ENCODE data around the gene GTF2B. TPM values are rescaled to one million over a fixed set of nuclear protein-coding genes. Genes with fewer than 3 reads are reported as not detected.
"Not testable (repeated sequence)": the region's sequence is repeated elsewhere in the genome, so short reads cannot be mapped to it uniquely, and the experiment has no call there.

The GTF2B gene
- total RNA-seq (10 to 100 TPM; 21.6 to 42.6 (median 31.3) TPM), polyA plus RNA-seq (10 to 100 TPM; 24.0 to 47.4 (median 40.8) TPM)

GRCh38 chr1:88891318-88891950 is at the start of gene GTF2B:
TSS of gene GTF2B (minus strand) at chr1:88891567. CDS start at chr1:88891499, 68 bp downstream.
- peak within 1 kb of the TSS; percentile 94 to 98 (median 96) for H3K27ac ChIP-seq
- peaks cover 0 to 8% (median 2%) of the 10 kb centered on the region in 4 donors for H3K36me3 ChIP-seq
- peak in 2 of 4 donors; percentile 64 to 83 for TF ChIP-seq EP300 (IDR thresholded peaks at IDR 0.05)
- TF ChIP-seq POLR2A (IDR thresholded peaks at IDR 0.05) = peak; percentile 89 to 92
- TF ChIP-seq POLR2AphosphoS5 (IDR thresholded peaks at IDR 0.05) = peak; percentile 99 to 100 (median 99)
- TF ChIP-seq CTCF (IDR thresholded peaks at IDR 0.05) = no peak
- 0% methylated on average over 47 of the region's 47 CpGs for WGBS, 2 donors
- peaks cover 0 to 29% (median 21%) of the 10 kb centered on the region in 4 donors for H3K4me1 ChIP-seq
- H3K4me3 ChIP-seq = peak within 1 kb of the TSS; percentile 81 to 100 (median 86)
- DNase-seq = peak; percentile 97
- H3K9me3 ChIP-seq = no peaks in the 10 kb centered on the region
- intact Hi-C loops (cut with DNase I) = loop anchor here (5.0 to 10.0 kb wide), 3 partner anchors 157 to 1103 kb away; partner anchors contain the start of genes PKN2 and ZNF326
- H3K27me3 ChIP-seq = no peaks in the 10 kb centered on the region

GRCh38 chr1:88938528-88938927 is 47.2 kb upstream of the GTF2B start:
- H3K27ac ChIP-seq; H3K27me3 ChIP-seq; H3K9me3 ChIP-seq; H3K4me3 ChIP-seq; DNase-seq; H3K4me1 ChIP-seq; intact Hi-C loops (cut with DNase I): not testable (repeated sequence)
- 95 to 99% methylated on average over 1 of the region's 1 CpG for WGBS, 2 donors
- peaks cover 0 to 82% (median 17%) of the 10 kb centered on the region in 4 donors for H3K36me3 ChIP-seq

- Histone ChIP-seq H3K9me3 (no peaks in the 10 kb centered on the region), H3K4me1 (peaks cover 0 to 6% (median 0%) of the 10 kb centered on the region in 4 donors), H3K4me3 (no peak overlapping the region), H3K27ac (no peak overlapping the region), H3K36me3 (peaks cover 0 to 77% (median 13%) of the 10 kb centered on the region in 4 donors), H3K27me3 (no peaks in the 10 kb centered on the region)
- intact Hi-C loops (cut with DNase I) = no loop called here
- TF ChIP-seq EP300 (IDR thresholded peaks at IDR 0.05) = no peak
- TF ChIP-seq POLR2AphosphoS5 (IDR thresholded peaks at IDR 0.05) = no peak
- WGBS, 2 donors = 92 to 93% methylated on average over 4 of the region's 4 CpGs
- DNase-seq = no peak
Measured at GRCh38 chr1:88936760-88937342, 45.5 kb upstream of the GTF2B start.

- DNase-seq = no peak
- H3K36me3 ChIP-seq = peaks cover 0 to 70% (median 10%) of the 10 kb centered on the region in 4 donors
- TF ChIP-seq POLR2AphosphoS5 (IDR thresholded peaks at IDR 0.05) (no peak), POLR2A (IDR thresholded peaks at IDR 0.05) (no peak), EP300 (IDR thresholded peaks at IDR 0.05) (no peak)
- intact Hi-C loops (cut with DNase I) = no loop called here
- peaks cover 0 to 6% (median 0%) of the 10 kb centered on the region in 4 donors for H3K4me1 ChIP-seq
- no peak overlapping the region for H3K27ac ChIP-seq
- H3K9me3 ChIP-seq = no peaks in the 10 kb centered on the region
- H3K4me3 ChIP-seq = no peak overlapping the region
- no peaks in the 10 kb centered on the region for H3K27me3 ChIP-seq
Measured at GRCh38 chr1:88936223-88936523, 44.8 kb upstream of the GTF2B start.

- H3K9me3 ChIP-seq = no peaks in the 10 kb centered on the region
- no peak for DNase-seq
- peak in 2 of 4 experiments; percentile 40 to 69 for TF ChIP-seq CTCF (IDR thresholded peaks at IDR 0.05)
- no peak for TF ChIP-seq POLR2AphosphoS5 (IDR thresholded peaks at IDR 0.05)
Measured at GRCh38 chr1:88935522-88936222, 44.3 kb upstream of the GTF2B start.

GRCh38 chr1:88930176-88930575 is 38.8 kb upstream of the GTF2B start:
- peaks cover 0 to 48% (median 8%) of the 10 kb centered on the region in 4 donors for H3K36me3 ChIP-seq
- DNase-seq; H3K4me3 ChIP-seq; H3K9me3 ChIP-seq; H3K4me1 ChIP-seq; H3K27me3 ChIP-seq; H3K27ac ChIP-seq; intact Hi-C loops (cut with DNase I): not testable (repeated sequence)
- 93 to 94% methylated on average over 7 of the region's 7 CpGs for WGBS, 2 donors

More at GRCh38 chr1:88935522-88936222, 44.3 kb upstream of the GTF2B start:
- peaks cover 0 to 69% (median 9%) of the 10 kb centered on the region in 4 donors for H3K36me3 ChIP-seq
- no peak overlapping the region for H3K4me3 ChIP-seq
- intact Hi-C loops (cut with DNase I) = no loop called here
- 64 to 71% methylated on average over 5 of the region's 5 CpGs for WGBS, 2 donors
- peaks cover 0 to 6% (median 0%) of the 10 kb centered on the region in 4 donors for H3K4me1 ChIP-seq
- no peak overlapping the region for H3K27ac ChIP-seq
- H3K27me3 ChIP-seq = no peaks in the 10 kb centered on the region
